ENCODE data around the gene GSTM2. TPM values are rescaled to one million over a fixed set of nuclear protein-coding genes. Genes with fewer than 3 reads are reported as not detected.

GSTM2 gene
- total and polyA plus RNA-seq, 2 of the 4 experiments (the other 2 are of a cell fraction) = 10.2 to 85.5 TPM

DNA sequence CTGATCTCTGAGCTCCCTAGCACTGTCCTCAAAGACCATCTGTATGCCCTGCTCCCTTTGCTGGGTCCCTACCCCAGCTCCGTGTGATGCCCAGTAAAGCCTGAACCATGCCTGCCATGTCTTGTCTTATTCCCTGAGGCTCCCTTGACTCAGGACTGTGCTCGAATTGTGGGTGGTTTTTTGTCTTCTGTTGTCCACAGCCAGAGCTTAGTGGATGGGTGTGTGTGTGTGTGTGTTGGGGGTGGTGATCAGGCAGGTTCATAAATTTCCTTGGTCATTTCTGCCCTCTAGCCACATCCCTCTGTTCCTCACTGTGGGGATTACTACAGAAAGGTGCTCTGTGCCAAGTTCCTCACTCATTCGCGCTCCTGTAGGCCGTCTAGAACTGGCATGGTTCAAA is 49.9 kb downstream of the GSTM2 start:
- CTCF ChIA-PET = interaction anchor here (0.8 kb wide), 1 partner anchor 78 kb away, joined by 3 read pairs; no protein-coding TSS in a partner anchor
- no peak for TF ChIP-seq SMC3 (IDR thresholded peaks at IDR 0.05; ENCODE audit: low read depth, low read length)
- no peak for TF ChIP-seq POLR2A (IDR thresholded peaks at IDR 0.05; ENCODE audit: low read depth, low read length)
- no peak for TF ChIP-seq NFE2L2 (IDR thresholded peaks at IDR 0.05; ENCODE audit: low read depth, low read length)
- TF ChIP-seq, protein P1, sequence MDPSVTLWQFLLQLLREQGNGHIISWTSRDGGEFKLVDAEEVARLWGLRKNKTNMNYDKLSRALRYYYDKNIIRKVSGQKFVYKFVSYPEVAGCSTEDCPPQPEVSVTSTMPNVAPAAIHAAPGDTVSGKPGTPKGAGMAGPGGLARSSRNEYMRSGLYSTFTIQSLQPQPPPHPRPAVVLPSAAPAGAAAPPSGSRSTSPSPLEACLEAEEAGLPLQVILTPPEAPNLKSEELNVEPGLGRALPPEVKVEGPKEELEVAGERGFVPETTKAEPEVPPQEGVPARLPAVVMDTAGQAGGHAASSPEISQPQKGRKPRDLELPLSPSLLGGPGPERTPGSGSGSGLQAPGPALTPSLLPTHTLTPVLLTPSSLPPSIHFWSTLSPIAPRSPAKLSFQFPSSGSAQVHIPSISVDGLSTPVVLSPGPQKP (IDR thresholded peaks at IDR 0.05; ENCODE audit: borderline replicate concordance, low read depth, low read length) = no peak
- TF ChIP-seq CTCF (conservative IDR thresholded peaks at IDR 0.05; ENCODE audit: low read depth, low read length) = no peak
- TF ChIP-seq CHD1 (IDR thresholded peaks at IDR 0.05; ENCODE audit: low read depth, low read length) = no peak
- TF ChIP-seq FOS (IDR thresholded peaks at IDR 0.05; ENCODE audit: low read depth, low read length) = no peak
- no peak for TF ChIP-seq MXI1 (IDR thresholded peaks at IDR 0.05; ENCODE audit: borderline replicate concordance, low read depth, low read length)
- TF ChIP-seq USF2 (IDR thresholded peaks at IDR 0.05; ENCODE audit: low read depth, low read length) = no peak
- TF ChIP-seq RFX5 (IDR thresholded peaks at IDR 0.05; ENCODE audit: low read depth, low read length) = no peak
- no peak for TF ChIP-seq RAD21 (IDR thresholded peaks at IDR 0.05; ENCODE audit: low read length)
- no peak for TF ChIP-seq RCOR1 (IDR thresholded peaks at IDR 0.05; ENCODE audit: insufficient replicate concordance, low read length)
- TF ChIP-seq CEBPB (IDR thresholded peaks at IDR 0.05; ENCODE audit: low read depth, low read length) = no peak
- intact Hi-C loops (cut with micrococcal nuclease) = no loop called here

More for the DNA sequence above, 49.9 kb downstream of the GSTM2 start:
- H2AK9ac ChIP-seq (replicated peaks; ENCODE audit: low read depth, low read length, poor library complexity) = no peak overlapping the region
- dilution Hi-C loops (cut with HindIII; ENCODE audit: low sequenced_read_pairs, unreplicated experiment) = no loop called here
- no peak overlapping the region for H3K9ac ChIP-seq (ENCODE audit: low read depth, low read length)
- H3K18ac ChIP-seq (ENCODE audit: low read depth, low read length) = no peak overlapping the region
- H3K4ac ChIP-seq (ENCODE audit: low read depth, low read length) = peak overlapping the region; percentile 43
- POLR2A ChIA-PET (ENCODE audit: unreplicated experiment) = no interaction called here
- H3K27ac ChIP-seq (ENCODE audit: insufficient read depth, low read length) = no peak overlapping the region
- no peaks in the 10 kb centered on the region for H3K36me3 ChIP-seq (ENCODE audit: control insufficient read depth, insufficient read depth, low read length)
- no peak overlapping the region for H3K4me3 ChIP-seq (ENCODE audit: insufficient read depth, low read depth, low read length)
- no CpG with 5 or more reads among the region's 5 CpGs for WGBS, 2 experiments (ENCODE audit: extremely low coverage in 2 of 2, insufficient read length in 1 of 2)
- no TSS peak for BruUV-seq (replicated peaks)
- H3K9me1 ChIP-seq (ENCODE audit: insufficient read depth, low read length) = no peaks in the 10 kb centered on the region
- peak overlapping the region; percentile 67 for H2AK5ac ChIP-seq (ENCODE audit: low read depth, low read length)
- peak overlapping the region; percentile 30; the same call in 1 of the 2 replicates for H3K14ac ChIP-seq (replicated peaks; ENCODE audit: low read depth, low read length)
- peak overlapping the region; percentile 27; the same call in 1 of the 2 replicates for H4K91ac ChIP-seq (ENCODE audit: insufficient read depth, low read depth, low read length)
- H3K4me1 ChIP-seq (ENCODE audit: control insufficient read depth, insufficient read depth, low read length) = peaks cover 6% of the 10 kb centered on the region; the same call in 1 of the 2 replicates
- no peak for DNase-seq
- peak overlapping the region; percentile 81; the same call in 1 of the 3 replicates for H2BK15ac ChIP-seq (ENCODE audit: low read depth, low read length)
- H2BK120ac ChIP-seq (ENCODE audit: low read depth, low read length) = peak overlapping the region; percentile 71
- H3K56ac ChIP-seq (ENCODE audit: extremely low read depth, insufficient read depth, low read length) = no peak overlapping the region
- no peak for ATAC-seq (ENCODE audit: low read depth)
- H4K8ac ChIP-seq (ENCODE audit: low read depth in 2 of 2, low read length in 2 of 2) = no peak overlapping the region
- H3K79me1 ChIP-seq (ENCODE audit: low read depth in 1 of 2, low read length in 2 of 2) = no peaks in the 10 kb centered on the region
- H3K27me3 ChIP-seq (ENCODE audit: control insufficient read depth, insufficient read depth, low read length) = no peaks in the 10 kb centered on the region; the same call in 1 of the 2 replicates
- H3K4me2 ChIP-seq (ENCODE audit: low read depth, low read length) = no peak overlapping the region
- H4K5ac ChIP-seq (ENCODE audit: low read depth, low read length) = no peak overlapping the region
- H3K9me3 ChIP-seq (ENCODE audit: control insufficient read depth, insufficient read depth, low read length) = no peaks in the 10 kb centered on the region
- in situ Hi-C loops (cut with MboI; ENCODE audit: low sequenced_read_pairs) = no loop called here
- no peaks in the 10 kb centered on the region for H4K20me1 ChIP-seq (ENCODE audit: insufficient read depth, low read length)
- H2BK5ac ChIP-seq (ENCODE audit: low read depth, low read length, poor library complexity, severe bottlenecking) = no peak overlapping the region
- H3K23ac ChIP-seq (ENCODE audit: low read depth, low read length) = no peak overlapping the region
- peak overlapping the region; percentile 39 for H2AFZ ChIP-seq (replicated peaks; ENCODE audit: low read length, poor library complexity)
- H2BK20ac ChIP-seq (ENCODE audit: low read depth, low read length) = peak overlapping the region; percentile 17
